Measurements from ENCODE around the gene GFM2.
"Not testable (repeated sequence)": the region's sequence is repeated elsewhere in the genome, so short reads cannot be mapped to it uniquely, and the experiment has no call there.

The GFM2 gene, protein sequence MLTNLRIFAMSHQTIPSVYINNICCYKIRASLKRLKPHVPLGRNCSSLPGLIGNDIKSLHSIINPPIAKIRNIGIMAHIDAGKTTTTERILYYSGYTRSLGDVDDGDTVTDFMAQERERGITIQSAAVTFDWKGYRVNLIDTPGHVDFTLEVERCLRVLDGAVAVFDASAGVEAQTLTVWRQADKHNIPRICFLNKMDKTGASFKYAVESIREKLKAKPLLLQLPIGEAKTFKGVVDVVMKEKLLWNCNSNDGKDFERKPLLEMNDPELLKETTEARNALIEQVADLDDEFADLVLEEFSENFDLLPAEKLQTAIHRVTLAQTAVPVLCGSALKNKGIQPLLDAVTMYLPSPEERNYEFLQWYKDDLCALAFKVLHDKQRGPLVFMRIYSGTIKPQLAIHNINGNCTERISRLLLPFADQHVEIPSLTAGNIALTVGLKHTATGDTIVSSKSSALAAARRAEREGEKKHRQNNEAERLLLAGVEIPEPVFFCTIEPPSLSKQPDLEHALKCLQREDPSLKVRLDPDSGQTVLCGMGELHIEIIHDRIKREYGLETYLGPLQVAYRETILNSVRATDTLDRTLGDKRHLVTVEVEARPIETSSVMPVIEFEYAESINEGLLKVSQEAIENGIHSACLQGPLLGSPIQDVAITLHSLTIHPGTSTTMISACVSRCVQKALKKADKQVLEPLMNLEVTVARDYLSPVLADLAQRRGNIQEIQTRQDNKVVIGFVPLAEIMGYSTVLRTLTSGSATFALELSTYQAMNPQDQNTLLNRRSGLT

GRCh38 chr5:74766849-74767578 is at the start of gene GFM2, which contains the start of gene NSA2:
Gene GFM2 (minus strand): TSS chr5:74767117. CDS start chr5:74763742, 3,375 bp downstream.
Gene NSA2 (plus strand): TSS chr5:74767249. CDS start chr5:74767361, 112 bp downstream.
- DNase-seq, result peak; percentile 98

DNA sequence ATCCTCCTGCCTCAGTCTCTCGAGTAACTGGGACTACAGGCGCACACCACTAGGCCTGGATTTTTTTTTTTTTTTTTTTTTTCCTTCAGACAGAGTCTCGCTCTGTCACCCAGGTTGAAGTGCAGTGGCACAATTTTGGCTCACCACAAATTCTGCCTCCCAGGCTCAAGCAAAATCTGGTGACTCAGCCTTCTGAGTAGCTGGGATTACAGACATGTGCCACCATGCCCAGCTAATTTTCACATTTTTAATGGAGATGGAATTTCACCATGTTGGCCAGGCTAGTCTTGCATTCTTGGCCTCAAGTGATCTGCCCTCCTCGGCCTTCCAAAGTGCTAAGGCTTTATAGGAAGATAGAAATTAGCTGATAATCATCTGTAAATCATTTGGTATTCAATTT is 44.0 kb upstream of the GFM2 start:
- no peak for DNase-seq

- DNase-seq, result no peak
These were observed 35.0 kb upstream of the GFM2 start for GRCh38 chr5:74801941-74802340.

DNA sequence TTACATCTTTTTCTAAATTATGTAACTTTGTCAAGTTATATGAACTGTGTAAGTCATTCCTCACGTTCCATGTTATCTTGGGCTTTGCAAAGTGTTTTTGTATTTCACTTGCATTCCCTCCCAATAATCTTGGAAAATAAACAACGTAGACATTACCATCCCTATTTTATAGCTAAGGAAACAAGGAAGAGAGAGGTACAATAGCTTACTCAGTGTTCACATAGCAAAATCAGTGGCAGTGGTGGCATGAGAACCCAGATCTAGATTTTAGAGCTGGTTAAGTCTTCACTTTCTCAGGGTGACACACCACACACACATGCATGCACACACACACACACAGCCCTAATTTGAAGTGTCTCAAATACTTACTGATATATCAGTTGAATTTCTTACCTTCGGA is 34.3 kb upstream of the GFM2 start:
- no peak for DNase-seq

DNA sequence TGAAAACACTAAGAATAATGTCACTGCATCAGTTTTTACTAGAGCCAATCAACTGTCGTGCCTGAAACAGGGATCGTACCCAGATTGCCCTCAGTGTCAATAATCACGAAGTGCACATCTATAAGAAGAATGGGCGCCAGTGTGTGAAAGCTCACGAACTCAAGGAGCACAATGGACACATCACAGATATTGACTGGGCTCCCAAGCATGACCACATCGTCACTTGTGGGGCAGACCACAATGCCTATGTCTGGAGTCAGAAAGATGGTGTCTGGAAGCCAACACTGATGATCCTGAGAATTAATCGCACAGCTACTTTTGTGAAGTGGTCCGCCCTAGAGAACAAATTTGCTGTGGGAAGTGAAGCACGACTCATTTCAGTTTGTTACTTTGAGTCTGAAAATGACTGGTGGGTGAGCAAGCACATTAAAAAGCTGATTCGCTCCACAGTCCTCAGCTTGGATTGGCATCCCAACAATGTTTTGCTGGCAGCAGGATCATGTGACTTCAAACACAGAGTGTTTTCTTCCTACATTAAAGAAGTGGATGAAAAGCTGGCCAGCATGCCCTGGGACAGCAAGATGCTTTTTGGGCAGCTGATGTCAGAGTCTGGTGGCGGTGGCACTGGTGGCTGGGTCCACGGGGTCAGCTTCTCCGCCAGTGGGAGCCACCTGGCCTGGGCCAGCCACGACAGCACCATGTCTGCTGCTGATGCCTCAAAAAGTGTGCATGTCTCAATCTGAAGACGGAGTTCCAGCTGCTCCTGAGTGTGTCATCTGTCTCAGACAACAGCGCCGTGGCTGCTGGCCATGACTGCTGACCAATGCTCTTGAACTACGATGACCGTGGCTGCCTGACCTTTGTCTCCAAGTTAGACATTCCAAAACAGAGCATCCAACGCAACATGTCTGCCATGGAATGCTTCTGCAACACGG is 32.3 kb upstream of the GFM2 start:
- DNase-seq, result no peak

GRCh38 chr5:74791669-74792068 is 24.8 kb upstream of the GFM2 start:
- not testable (repeated sequence) for DNase-seq

- DNase-seq, result no peak
These were observed 20.5 kb upstream of the GFM2 start for GRCh38 chr5:74787424-74787823.

DNA sequence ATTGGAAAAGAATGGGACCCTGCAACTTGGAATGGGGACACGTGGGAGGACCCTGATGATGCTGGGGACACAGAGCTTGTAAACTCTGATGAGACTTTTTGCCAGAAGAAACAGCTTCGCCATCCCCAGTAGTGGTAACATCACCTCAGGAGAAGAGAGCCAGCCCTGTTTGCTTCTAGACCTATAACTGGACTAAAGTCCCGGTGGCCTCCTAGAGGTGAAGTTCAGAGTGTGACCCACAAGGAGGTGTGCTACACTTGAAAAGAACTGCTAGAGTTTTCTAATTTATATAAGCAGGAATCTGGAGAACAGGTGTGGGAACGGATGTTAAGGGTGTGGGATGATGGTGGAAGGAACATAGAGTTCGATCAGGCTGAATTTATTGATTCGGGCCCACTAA is 19.9 kb upstream of the GFM2 start:
- no peak for DNase-seq

DNA sequence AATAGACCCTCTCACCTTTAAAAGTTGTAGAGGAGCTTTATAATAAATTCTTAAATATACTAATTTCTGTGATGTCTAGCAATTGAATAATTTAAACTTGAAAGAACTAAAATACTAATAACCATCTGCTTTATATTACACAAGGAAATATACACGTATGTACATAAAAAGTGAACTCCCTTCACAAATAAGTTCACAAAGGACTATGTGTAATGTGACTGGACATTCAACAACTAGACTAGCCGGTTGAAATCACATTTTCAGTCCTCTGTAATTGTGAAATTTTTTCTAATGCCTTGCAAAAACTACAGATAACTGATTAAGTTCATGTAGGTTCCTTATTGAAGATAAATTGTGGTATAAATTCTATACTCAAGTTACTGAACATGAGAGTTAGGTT is 11.7 kb upstream of the GFM2 start:
- DNase-seq, result no peak

- no peak for DNase-seq
These were observed 5.4 kb upstream of the GFM2 start for GRCh38 chr5:74772359-74772758.

DNA sequence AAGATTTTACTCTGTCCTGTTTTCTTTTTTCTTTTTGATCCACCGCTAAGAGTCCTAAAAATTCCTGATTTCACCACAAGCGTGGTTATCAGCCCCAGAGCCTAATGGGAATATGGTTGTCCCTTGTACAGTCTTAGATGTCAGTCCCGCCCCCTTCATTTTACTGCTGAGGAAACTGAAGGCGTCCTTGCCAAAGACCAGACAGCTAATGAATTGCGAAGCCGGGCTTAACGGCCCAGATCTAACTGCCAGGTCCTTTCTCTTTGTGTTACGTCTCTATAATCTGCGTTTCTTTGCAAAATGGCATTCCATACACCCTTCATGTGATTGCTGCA is 629 bp upstream of the GFM2 start:
- peak; percentile 55 for DNase-seq

GRCh38 chr5:74766418-74766848 is 484 bp downstream of the GFM2 start:
- peak; percentile 73 for DNase-seq

DNA sequence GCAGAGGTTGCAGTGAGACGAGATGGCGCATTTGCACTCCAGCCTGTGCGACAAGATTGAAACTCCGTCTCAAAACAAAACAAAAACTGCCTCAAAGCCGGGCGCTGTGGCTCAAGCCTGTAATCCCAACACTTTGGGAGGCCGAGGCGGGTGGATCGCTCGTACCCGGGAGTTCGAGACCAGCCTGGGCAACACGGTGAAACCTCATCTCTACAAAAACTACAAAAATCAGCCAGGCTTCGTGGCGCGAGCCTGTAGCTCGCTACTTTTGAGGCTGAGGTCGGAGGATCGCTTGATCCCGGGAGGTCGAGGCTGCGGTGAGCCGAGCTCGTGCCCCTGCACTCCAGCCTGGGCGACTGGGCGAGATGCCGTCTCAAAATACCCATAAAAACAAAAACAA is 988 bp downstream of the GFM2 start:
- DNase-seq, result peak; percentile 27

DNA sequence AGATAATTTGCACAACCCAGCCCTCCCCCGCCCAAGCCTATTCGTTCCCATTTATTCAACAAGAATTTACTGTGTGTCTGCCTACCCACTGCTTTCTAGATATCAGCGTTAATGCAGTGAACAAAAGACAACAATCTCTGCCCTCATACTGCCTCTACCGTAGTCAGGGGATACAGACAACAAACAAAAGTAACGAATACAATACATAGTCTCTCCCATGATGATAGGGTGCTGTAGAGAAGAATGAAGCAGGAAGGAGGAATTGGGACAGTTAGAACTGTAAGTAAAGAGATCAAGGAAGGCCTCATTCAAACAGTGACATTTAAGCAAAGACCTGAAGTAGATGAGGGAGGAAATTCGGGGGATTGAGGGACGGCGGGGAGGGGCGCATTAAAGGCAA is 1.7 kb downstream of the GFM2 start:
- peak; percentile 78 for DNase-seq

DNA sequence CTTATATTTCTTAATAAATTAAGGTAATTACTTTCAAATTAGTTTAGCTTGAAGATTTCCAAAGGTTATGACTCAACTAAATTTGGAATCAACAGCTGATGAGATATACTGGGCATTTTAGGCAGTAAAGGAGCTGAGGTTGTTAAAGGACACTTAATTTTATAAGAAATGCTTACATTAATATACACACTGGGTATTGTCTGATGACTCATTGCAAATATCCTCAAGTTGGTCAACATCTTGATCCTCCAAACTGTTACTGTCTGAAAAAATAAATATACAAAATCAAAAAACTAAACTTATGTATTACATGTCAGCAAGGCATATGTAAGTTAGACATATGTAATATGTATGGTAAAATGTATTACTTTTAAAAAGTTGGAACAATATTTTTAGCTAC is 3.4 kb downstream of the GFM2 start:
- DNase-seq, result no peak

DNA sequence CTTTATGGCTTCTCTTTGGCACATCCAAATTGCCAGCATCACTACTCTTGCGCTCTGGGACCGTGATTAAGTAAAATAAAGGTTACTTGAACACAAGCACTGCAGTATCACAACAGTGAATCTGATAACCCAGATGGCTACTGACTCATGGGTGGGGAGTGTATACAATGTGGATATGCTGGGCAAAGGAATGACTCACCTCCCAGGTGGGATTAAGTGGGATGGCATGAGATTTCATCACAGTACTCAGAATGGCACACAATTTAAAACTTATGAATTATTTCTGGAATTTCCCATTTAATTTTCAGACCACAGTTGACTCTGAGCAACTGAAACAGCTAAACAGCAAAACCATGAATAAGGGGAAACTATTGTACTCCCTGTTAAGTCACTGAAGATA is 4.3 kb downstream of the GFM2 start:
- DNase-seq, result peak; percentile 32

GRCh38 chr5:74761241-74761640 is 5.7 kb downstream of the GFM2 start:
- no peak for DNase-seq

- DNase-seq, result not testable (repeated sequence)
These were observed 18.2 kb downstream of the GFM2 start for GRCh38 chr5:74748742-74749141.

DNA sequence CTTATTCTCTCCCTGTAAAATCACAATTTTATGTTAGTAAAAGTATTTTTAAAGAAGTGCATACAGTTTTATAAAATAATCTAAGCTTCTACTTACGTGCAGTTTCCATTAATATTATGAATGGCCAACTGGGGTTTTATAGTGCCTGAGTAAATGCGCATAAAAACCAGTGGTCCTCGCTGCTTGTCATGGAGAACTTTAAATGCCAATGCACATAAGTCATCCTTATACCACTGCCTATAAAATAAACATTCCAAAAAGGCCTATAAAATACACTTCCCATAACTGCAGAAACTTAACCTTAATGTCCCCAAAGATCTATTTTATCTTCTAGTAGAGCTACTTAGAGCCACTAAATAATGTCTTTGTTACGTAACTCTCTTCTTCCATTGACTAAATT is 28.5 kb downstream of the GFM2 start:
- no peak for DNase-seq

- no peak for DNase-seq
These were observed 30.2 kb downstream of the GFM2 start for GRCh38 chr5:74736759-74737158.

DNA sequence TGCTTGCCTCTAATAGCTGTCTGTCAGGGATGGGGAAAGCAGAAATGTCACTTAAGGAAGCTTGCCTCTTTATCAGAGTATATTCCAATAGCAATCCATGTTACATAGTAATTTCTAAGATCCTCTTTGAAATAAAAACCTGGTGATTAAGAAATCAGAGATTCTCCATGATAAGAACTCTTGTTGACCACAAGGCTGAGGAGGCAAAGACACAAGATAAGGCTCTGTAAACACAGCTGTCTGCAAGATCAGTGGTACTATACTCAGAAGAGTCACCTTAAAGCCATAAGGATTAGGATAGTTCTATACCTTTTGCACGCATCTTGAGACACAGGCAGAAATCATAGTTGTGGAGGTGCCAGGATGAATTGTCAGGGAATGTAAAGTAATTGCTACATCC is 41.6 kb downstream of the GFM2 start:
- DNase-seq, result no peak

GRCh38 chr5:74722271-74722670 is 44.6 kb downstream of the GFM2 start:
- DNase-seq, result no peak

Measured in NCI-H69 (cell line).